Medulla oblongata (tissue), 1 donor: ENCODE data around the gene EPM2A.
"Not testable (repeated sequence)": the region's sequence is repeated elsewhere in the genome, so short reads cannot be mapped to it uniquely, and the experiment has no call there.

ENCODE experiments used
- DNase-seq: peaks from one replicate; pipeline ENCODE4 v3.0.0-alpha.2; 2015; ENCODE audit errors: extremely low spot score

EPM2A gene

DNA sequence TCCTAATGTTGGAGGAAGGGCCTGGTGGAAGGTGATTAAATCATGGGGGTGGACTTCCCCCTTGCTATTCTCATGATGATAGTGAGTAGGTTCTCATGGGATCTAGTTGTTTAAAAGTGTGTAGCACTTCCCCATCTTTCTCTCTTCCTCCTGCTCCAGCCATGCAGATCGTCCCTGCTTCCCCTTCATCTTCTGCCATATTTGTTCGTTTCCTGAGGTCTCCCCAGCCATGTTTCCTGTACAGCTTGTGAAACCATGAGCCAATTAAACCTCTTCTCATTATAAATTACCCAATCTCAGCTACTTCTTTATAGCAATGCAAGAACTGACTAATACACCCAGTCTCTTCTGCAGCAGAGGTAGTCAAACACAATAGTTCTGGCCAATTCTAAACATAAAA, 5.4 kb downstream of the EPM2A start:
- DNase-seq, result no peak

DNA sequence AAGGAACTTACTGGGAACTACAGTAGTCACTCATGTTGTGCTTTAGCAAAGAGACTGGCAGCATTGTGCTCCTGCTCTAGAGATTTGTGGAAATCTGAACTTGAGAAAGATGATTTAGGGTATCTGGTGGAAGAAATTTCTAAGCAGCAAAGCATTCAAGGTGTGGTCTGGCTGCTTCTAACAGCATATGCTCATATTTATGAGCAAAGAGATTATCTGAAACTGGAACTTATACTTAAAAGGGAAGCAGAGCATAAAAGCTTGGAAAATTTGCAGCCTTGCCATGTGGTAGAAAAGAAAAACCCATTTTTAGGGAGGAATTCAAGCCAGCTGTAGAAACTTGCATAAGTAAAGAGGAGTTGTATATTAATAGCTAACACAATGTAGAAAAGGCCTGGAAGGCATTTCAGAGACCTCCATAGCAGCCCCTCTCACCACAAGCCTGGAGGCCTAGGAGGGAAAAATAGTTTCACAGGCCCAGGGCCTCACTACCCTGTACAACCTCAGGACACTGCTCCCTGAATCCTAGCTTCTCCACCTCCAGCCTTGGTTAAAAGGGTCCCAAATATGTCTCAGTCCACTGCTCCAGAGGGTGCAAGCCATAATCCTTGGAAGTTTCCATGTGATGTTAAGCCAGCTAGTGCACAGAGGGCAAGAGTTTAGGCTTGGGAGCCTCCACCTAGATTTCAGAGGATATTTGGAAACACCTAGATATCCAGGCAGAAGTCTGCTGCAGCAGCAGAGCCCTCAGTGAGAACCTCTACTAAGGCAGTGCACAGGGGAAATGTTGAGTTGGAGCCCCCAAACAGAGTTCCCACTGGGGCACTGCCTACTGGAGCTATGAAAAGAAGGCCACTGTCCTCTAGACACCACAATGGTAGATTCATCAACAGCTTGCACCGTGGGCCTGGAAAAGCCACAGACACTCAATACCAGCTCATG, 6.6 kb downstream of the EPM2A start:
- DNase-seq, result no peak

DNA sequence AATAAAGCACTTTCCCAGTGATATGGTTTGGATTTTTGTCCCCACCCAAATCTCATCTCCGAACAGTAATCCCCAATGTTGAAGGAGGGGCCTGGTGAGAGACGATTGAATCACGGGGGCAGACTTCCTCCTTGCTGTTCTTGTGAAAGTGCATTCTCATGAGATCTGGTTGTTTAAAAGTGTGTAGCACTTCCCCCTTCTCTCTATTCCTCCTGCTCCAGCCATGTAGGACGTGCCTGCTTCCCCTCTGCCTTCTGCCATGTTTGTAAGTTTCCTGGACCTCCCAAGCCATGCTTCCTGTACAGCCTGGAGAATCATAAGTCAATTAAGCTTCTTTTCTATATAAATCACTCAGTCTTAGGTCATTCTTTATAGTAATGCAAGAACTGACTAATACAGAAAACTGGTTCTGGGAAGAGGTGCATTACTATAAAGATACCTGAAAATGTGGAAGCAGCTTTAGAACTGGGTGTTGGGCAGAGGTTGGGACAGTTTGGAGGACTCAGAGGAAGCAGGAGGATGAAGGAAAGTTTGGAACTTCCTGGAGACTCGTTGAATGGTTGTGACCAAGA, 7.4 kb downstream of the EPM2A start:
- no peak for DNase-seq

DNA sequence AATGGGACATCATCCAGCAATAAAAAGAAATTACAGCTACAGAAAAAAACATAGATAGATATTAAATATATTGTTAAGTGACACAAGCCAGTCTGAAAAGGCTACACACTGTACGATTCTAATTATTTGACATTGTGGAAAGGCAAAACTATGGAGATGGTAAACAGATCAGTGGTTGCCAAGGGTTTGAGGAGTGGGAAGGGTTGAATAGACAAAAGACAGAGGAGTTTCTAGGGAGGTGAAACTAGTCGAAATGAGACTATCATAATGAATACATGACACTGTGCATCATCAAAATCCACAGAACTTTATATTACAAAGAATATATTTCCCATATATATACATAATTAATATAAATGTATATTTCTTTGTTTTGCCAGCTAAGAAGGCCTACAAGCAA, 9.8 kb downstream of the EPM2A start:
- no peak for DNase-seq

DNA sequence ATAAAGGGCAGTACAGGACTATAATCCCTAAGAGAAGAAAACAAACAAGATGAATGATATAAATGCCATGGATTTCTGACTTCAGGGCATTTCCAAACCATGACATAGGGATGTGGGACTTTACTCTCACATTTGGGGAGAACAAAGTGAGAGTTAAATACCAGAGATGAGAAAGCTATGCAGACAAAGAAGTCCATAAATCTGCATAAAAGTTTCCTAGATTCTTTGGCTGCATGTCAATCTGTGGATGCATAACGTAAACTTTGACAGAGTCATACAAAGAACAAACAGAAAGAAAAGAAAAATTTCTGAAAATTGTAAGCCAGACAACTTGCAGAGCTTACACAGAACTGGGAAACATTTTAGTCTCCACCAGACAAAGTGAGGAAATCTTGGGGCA, 11.7 kb downstream of the EPM2A start:
- DNase-seq, result no peak

DNA sequence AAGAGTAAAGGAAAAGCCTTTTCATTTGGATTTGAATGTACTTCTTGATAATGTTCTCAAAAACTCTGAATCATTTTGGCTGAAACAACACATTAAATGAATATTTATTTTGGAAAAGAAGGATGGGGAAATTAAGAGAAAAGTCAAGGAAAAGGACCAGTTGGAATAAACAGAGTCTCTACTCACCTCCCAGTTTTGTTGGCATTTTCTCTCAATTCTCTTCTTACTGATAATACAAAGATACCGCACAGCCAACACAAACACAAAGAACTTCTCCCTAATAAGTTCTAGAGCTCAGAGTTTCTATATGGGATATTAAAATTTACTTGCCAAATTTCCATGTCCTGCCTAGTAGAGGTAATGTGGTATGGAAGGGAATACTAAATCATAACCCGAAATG, 13.1 kb downstream of the EPM2A start:
- no peak for DNase-seq

DNA sequence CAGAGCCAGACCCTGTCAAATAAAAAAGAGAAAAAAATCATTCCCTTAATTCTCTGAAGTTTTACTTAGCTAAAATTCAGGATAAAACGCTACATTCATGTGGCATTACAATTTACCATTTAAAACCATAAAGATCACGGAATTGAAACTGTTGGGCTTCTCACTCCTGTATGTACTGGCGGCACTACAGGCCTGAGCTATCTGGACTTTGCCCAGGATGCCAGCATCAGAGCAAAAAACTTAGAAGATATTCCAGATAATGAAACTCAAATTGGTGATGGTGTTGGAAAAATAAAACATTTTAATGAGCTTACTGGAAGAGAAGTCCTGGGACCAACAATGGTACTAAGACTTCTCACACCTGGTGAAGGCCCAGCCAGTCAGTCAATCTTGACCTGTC, 14.2 kb downstream of the EPM2A start:
- no peak for DNase-seq

DNA sequence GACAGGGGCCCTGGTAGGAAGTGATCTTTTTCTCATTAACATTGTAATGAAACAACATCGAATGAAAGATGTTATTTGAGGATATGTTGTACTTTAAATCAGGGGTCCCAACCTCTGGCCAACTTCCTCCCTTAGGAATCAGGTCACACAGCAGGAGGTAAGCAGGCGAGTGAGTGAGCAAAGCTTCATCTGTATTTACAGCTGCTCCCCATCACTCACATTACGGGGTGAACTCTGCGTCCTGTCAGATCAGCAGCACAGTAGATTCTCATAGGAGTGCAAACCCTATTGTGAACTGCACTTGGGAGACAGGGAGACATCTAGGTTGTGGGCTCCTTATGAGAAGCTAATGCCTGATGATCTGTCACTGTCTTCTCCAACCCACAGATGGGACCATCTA, 19.9 kb downstream of the EPM2A start:
- no peak for DNase-seq

DNA sequence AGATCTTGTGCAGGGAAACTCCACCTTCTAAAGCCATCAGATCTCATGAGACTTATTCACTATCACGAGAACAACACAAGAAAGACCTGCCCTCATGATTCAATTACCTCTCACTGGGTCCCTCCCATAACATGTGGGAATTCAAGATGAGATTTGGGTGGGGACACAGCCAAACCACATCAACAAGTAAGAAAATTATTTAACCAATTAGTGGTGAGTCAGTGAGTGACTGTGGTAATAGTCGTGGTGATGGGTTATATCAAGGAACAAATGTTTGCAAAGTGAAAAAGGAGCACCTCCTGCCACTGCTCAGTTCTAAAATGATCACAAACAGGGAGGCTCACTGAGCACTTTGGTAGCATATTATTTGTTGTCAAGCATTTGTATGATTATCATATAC, 20.6 kb downstream of the EPM2A start:
- no peak for DNase-seq

DNA sequence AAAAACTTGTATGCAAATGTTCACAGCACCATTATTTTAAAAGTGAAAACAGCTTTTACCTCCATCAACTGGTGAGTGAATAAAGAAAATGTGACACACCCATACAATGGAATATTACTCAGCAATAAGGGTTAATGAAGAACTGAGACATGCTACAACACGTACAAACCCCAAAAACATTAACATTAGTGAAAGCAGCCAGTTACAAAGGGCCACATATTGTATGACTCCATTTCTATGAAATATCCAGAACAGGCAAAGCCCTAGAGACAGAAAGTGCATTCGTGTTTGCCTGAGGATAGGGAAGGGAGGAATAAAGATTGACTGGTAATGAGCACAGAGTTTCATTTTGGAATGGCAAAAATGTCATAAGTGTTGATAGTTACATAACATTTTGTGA, 21.5 kb downstream of the EPM2A start:
- DNase-seq, result no peak

DNA sequence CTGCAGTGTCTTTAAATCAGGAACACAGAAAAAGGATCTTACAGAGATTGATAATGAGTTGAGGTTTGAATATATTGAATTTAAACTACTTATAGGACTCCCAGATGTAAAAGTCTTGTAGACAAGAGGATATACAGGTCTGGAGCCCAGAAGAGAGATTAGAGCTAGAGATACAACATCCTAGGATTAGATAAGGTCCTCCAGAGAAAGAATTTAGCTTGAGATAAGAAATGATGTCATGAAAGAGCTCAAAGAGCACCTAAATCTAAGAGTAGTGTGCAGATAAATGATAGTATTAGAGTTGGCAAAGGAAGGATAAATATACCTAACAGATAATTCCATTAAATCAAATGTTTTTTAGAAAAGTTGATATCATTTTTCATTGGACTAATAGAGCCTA, 23.9 kb downstream of the EPM2A start:
- DNase-seq, result no peak

DNA sequence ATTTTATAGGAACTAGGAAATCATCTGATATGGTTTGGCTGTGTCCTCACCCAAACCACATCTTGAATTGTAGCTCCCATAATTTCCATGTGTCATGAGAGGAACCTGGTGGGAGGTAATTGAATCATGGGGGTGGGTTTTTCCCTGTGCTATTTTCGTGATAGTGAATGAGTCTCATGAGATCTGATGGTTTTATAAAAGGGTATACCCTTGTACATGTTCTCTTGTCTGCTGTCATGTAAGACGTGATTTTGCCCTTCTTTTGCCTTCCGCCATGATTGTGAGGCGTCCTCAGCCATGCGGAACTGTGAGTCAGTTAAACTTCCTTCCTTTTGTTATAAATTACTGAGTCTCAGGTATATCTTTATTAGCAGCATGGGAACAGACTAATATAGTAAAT, 27.9 kb downstream of the EPM2A start:
- no peak for DNase-seq

DNA sequence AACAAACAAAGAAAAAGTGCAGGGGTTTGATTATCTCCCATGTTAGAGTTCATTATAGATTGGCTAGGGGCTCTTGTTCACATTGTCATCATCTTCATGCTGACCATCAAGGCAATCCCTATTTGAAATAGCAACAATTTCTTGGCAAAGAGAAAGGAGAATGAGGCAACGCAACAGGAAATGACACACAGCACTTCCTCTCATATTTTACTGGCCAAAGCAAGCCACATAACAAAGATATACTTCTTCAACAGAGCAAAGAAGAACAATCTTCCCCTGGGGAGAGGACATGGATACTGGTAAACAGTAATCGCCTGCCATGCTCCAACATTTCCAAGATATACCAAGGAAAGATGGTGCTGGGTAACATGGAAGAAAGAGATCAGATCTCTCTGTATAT, 29.8 kb downstream of the EPM2A start:
- no peak for DNase-seq

DNA sequence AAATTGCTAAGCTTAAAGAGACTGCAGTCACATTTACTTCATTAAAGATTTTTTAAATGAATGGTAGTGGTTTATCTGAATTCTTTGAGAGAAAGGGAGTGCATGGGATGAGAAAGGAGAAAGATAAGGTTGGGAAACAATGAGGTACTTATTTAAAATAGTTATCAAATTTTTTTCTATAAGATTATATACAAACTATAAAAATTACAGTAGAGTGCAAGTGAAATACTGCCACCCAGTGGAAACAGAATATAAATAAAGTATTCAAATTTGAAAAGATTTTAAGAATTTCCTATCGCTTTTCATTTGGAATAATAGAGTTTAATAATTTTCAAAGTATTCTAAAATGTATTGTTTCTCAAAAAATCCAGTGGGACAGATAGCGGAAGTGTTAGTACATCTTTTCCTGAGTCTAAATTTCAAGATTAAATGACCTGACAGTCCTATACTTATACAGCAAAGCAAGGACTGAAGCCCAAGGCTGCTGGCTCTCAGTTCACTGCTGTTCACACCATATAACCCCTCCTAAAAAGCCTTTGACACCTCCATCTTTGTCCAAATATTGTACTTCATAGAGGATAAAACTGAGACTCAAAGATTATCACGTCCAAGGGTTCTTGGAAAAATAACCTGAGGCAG, 31.1 kb downstream of the EPM2A start:
- peak; percentile 18 for DNase-seq

DNA sequence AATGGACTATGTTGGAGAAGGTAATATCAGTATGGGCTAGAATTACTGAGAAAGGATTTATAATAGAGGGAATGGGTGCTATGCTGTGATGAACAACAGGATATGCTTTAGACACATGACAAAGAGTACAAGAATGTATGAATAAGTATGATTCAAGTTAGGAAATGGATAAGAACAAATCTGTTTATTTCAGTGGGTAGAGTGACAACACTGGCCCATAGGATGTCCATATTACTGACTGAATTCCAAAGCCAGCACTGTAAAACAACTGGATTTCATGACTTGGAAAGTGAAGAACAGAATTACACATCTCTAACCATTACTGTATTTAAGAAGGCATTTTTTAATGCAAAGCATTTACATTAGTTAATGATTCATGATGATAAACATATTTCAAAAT, 35.9 kb downstream of the EPM2A start:
- no peak for DNase-seq

DNA sequence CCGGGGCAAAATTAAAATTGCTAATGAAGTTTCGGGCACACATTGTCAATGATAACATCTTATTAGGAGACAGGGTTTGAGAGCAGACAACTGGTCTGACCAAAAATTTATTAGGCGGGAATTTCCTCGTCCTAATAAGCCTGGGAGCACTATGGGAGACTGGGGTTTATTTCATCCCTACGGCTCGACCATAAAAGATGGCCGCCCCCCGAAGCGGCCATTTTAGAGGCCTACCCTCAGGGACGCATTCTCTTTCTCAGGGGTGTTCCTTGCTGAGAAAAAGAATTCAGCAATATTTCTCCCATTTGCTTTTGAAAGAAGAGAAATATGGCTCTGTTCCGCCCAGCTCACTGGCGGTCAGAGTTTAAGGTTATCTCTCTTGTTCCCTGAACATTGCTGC, 37.9 kb downstream of the EPM2A start:
- not testable (repeated sequence) for DNase-seq

DNA sequence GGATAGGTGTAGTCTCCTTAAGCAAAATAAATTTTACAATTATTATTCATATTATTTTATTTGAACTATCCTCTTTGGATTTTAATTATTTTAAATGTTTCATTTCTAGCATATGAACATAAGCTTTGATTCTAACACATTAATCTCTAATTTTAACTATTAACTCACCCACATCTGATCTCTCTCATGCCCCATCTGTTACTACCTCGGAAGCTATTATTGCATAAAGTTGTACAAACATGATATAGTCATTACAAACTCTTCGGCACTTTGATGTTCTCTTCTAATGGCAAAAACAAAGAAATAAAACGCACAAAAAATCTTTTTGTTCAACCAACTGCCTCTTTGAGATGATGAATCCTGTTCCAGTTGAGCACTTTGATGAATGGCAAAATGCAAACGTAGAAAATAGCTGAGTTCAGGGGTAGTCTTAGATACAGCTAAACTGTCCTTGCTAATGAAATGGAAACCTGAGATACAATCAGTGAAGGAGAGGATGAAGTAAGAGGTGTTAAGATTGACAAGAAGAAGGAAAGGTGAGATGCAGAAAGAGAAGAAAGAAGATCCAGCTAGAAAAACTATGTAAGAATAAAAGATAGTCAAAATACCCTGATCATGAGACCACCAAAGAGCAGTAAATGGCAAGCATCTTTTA, 41.1 kb downstream of the EPM2A start:
- DNase-seq, result no peak

DNA sequence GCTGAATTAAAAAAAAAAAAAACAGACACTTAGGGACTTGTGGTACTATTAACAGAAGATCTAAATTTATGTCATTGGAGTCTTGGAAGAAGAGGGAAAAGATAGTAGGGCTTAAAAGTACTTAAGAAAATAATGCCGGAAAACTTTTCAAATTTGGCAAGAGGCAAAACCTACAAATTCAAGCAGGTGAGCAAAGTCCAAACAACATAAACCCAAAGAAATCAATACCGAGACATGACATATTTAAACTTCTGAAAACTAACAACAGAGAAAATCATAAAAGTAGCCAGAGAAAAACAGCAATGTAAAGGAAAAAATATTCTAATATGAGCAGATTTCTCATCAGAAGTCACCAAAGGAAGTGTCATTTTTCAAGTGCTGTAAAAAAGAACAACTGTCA, 44.4 kb downstream of the EPM2A start:
- no peak for DNase-seq

DNA sequence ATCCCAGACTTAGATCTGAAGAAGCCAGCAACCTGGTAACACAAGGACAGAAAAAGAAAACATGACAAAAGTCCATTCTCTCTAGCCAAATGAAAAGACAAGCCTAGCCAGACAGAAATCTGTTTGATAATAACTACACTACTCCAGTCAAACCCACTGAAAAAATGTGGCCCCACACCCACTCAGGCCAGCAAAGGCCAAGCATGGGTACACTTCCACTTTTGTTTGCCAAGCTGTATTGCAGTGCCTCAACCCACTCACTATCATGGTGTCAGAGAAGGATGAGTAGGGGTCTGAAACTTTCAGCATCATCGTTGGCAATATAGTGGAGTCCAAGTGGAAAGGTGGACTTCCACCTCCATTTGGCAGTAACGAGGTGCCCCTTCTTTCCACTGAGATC, 45.8 kb downstream of the EPM2A start:
- DNase-seq, result no peak

DNA sequence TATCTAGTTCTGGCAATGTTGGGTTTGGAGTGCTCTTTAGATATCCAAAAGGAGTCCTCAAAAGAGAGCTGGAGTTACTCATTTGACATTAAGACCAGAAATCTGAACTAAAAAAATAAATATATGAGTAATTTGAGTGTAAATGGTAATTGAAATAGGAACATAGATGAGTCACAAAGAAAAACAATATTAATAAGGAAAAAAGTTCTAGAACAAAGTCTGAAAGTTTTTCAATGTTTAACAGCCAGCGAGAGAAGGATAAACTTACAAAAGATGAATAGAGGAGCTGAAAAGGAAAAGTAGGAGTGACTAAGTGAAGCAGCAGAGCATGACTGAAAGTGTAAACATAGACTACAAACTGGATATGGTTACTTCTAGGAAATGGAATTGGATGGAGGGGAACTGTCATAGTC, 46.8 kb downstream of the EPM2A start:
- DNase-seq, result no peak

DNA sequence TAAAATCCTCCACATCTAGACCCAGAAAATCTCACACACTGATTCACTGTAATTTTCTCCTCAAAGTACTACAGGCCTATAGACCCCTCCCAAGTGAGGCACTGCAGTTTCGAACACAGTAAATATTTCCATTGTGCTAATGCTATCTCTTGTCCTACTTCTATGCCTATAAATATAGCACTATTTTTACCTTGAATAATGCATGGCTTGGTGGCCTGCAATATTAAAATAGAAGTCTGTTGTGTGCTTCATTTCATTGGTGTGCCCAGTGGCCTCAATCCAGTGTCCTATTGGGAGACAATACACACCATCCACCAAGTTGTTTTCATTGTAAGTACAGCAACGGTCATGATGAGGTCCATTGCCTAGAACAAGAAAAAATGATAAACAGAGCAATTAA, 49.4 kb downstream of the EPM2A start:
- DNase-seq, result no peak

DNA sequence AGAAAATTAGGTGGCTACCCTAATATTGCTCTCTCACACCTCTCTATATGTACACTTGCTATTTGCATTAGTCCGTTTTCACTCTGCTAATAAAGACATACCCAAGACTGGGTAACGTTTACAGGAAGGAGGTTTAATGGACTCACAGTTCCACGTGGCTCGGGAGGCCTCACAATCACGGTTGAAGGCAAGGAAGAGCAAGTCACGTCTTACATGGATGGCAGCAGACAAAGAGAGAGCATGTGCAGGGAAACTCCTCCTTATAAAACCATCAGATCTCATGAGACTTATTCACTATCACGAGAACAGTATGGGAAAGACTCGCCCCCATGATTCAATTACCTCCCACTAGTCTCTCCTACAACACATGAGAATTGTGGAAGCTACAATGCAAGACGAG, 53.4 kb downstream of the EPM2A start:
- no peak for DNase-seq

DNA sequence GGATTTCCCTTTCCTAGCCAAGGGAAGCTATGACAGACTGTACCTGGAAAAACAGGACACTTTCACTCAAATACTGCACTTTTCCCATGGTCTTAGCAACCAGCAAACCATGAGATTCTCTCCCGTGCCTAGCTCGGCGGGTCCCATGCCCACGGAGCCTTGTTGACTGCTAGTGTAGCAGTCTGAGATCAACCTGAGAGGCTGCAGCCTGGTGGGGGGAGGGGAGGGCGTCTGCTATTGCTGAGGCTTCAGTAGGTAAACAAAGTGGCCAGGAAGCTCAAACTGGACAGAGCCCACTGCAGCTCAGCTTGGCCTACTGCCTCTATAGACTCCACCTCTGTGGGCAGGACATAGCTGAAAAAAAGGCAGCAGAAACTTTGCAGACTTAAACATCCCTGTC, 61.8 kb downstream of the EPM2A start:
- DNase-seq, result no peak
